SW 1271 (cell line): ENCODE measurements around the gene CDK12.

Experiments used
- DNase-seq, 2 experiments: peaks; one replicate each; lab custom pipeline; 2025; lab: John Stamatoyannopoulos, UW

Gene CDK12

GRCh38 chr17:39549747-39550573 lies 88.7 kb downstream of the CDK12 start:
- DNase-seq, result no peak

GRCh38 chr17:39551879-39552278 lies 90.6 kb downstream of the CDK12 start:
- no peak for DNase-seq

DNA sequence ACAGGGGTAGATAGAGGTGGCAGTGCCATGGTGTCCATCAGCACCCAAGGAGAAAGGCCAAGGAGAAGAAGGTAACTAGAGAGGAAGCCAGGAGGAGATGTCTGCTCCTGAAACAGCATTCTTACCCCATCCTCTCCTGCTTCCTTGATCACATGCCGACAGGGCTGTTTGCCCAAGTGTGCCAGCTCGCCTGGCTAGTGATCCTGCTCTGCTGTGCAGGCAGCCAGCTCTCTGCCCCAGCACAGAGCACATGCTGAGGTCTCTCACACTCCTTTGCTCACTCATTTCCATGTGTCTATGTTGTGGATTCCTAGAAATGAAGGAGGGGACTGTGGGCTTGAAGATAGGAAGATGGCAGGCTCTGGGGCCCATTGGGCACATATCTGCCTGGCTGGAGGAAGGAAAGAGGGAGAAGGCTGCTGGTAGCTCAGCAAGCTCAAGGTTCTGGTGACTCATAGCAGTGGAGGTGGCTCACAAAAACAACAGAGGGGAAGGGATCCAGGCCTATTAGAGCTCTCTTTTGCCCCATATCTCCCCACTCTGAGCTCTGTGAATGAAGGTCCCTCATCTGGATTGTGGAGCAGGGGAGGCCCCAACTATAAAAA lies 92.2 kb downstream of the CDK12 start:
- no peak for DNase-seq

DNA sequence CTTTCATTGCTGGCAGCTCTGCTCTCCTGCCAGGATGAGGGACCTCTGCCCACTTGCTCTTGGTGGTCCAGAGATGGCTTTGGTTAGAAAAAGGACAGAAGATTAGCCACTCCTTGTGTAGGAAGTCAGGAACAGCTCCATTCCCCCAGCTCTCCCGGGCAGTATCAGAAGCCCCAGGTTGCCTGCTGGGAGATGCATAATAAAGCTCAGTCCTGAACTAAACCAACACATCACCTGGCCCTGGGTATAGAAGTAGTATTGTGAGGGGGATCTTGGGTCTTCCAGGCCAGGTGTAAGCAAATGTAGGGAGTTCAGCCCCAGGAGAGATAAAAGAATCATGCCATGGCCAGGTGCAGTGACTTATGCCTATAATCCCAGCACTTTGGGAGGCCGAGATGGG lies 94.1 kb downstream of the CDK12 start:
- no peak for DNase-seq

DNA sequence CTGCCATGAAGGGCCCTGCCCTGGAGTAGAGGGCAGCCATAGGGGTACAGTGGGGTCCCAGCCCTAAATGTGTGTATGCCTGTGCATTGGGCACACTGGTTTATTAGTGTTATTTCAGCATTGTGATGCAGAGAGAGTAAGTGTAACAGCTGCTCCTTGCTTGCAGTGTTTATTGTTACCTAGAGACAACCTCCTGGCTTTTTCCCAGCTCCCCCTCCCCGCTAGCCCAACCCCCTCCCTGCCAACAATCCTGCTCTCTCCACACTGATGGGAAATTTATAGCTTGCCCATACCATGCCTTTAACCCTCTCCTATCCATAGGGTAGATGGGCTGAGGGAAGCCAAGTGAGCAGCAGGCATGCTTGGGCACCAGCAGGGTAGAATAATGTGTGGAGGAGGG lies 95.1 kb downstream of the CDK12 start:
- no peak for DNase-seq

GRCh38 chr17:39562395-39562794 lies 101.1 kb downstream of the CDK12 start:
- no peak for DNase-seq

- DNase-seq, result no peak
These were observed 101.7 kb downstream of the CDK12 start for GRCh38 chr17:39562976-39563375.

GRCh38 chr17:39563476-39563875 lies 102.2 kb downstream of the CDK12 start:
- no peak for DNase-seq

DNA sequence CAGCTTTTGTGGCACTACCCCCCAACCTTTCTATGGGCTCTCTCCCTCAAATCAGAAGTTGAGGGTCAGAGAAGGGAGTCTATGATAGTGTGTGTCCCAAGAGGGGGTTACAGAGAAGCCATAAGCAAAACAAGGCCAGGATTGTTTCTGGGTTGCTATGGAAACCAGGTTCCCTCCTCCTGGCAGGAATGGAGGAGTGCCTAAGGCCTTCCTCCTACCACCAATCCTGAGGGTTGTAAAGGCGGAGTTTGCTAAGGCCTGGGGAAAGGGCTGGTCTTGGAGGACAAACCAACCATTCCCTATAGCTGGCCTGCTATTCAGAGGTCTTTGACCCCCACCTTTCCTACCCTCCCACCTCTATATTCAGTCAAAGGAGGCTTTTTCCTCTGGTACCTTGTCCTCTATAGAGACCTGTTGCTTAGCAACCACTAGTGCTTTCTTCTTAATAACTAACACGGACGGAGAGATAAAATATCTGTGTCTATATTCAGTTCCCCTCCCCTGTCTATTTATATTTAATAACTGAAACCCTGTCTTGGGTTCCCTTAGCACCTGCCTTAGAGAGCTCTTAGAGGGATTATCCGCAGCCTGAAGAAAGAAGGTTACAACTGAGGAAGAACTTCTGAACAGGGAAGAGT lies 103.0 kb downstream of the CDK12 start:
- no peak for DNase-seq

DNA sequence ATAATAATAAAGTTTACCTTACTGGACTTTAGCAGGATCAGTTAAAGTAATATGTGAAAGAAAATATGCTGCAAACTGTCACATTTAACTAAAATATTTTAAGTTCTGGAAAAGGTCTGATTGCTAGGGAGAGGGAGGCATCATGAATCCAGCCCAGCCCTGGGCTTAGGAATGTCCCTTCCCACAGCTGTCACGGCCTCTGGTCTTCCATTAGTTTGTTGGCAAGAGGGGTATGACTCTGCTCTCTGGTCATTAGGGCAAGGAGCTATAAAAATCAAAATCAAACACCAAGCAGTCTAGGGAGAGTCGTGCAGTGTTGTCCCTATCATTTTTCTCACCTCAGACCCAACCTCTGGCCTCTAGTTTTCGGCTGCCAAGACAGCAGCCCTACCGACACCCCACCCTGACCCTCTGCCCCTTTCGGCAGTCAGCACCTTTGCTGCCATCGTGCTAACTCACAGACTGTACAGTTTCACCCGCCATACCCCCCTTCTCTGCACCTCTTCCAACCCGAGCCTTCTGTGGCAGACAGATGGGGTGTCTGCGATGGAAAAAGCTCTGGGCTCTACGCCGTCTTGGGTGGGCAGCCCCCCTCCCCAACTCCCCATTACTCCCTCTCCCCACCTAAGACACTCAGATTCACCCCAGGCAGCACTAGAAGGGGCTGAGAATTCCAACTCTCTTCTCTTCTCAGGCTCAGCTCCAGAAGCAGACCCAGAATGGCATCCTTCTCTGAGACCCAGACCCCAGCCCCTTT lies 105.0 kb downstream of the CDK12 start:
- no peak for DNase-seq

GRCh38 chr17:39568702-39569101 lies 107.4 kb downstream of the CDK12 start:
- DNase-seq, result no peak

DNA sequence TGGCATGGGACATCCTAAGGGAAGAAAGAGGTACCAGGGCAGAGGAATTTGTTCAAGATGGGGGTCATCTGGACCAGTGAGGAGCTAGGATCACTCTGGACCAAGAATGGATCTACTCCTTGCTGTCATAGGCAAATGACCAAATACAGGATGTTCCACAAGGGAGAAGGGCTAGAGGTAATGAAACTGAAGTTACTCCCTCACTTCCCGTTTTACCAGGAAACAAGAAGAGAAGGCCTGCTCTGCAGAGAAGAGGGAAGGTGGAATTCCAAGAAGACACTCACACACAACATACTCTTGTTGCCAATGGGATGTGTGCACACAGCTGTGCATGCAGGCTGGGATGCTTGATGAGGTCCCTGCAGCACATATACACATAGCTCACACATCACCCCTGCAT lies 107.8 kb downstream of the CDK12 start:
- no peak for DNase-seq

DNA sequence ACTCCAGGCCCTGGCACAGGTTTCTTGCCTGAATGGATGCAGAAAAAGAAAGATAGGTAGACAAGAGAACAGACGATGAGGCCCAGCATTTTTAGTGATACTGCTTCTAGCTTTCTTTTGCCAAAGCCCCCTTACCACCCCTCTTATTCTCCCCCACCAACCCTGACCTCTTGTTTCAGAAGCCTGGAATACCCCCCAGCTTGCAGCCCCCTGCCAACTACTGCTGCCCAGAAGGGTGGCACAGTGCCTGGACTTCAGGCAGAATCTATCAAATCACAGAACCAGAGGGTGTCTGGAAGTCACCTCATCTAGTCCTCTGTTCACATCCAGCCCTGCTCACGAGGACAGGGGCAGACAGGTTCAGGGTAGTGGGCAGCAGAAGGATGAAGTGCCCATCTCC lies 110.8 kb downstream of the CDK12 start:
- no peak for DNase-seq

- DNase-seq, result peak; percentile 38 to 72
These were observed 112.4 kb downstream of the CDK12 start for GRCh38 chr17:39573447-39574298.

DNA sequence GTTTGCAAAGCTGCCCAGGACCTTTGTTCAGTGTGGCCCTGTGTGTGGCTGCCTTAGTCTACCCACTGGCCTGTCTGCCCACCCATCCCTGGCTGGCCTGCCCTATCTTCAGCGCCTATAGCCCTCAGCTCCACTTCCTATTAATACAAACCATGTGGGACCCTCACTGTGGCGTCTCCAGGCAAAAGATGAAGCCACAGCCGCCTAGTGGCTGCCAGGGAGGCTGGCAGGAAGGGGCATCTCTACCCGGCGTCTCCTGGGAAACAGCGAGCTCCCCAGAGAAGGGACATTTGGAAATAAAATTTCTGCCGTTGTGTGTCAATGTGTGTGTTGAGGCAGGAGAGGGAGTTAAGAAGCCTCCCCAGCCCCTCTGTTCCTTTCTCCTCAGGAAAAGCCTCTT lies 114.9 kb downstream of the CDK12 start:
- no peak for DNase-seq

GRCh38 chr17:39578272-39578671 lies 117.0 kb downstream of the CDK12 start:
- DNase-seq, result no peak

GRCh38 chr17:39579318-39580081 lies 118.2 kb downstream of the CDK12 start:
- DNase-seq, result no peak

GRCh38 chr17:39580082-39580468 lies 118.8 kb downstream of the CDK12 start:
- no peak for DNase-seq

- no peak for DNase-seq
These were observed 119.9 kb downstream of the CDK12 start for GRCh38 chr17:39581071-39581758.

DNA sequence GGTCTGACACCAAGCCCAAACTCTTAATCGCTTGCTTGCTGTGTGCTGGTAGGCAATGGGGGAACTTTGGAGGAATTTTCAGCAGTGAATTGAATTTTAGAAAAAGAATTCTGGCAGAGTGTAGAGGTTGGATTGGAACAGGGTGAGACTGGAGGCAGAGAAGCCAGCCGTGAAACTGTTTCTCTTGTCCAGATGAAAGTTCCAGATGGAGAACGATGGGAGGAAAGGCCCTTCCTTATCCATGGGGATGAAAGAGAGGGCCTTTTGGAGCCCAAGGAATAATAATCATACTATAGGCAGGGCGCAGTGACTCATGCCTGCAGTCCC lies 120.4 kb downstream of the CDK12 start:
- no peak for DNase-seq
